Thyroid gland (tissue), 4 donors: Measurements from ENCODE around the gene MYO18B. TPM values are rescaled to one million over a fixed set of nuclear protein-coding genes. Genes with fewer than 3 reads are reported as not detected.

Source experiments
- DNase-seq, 2 donors: peaks; one replicate each; pipeline ENCODE4 v3.0.0-alpha.2; 2019
- H3K27ac ChIP-seq, 3 donors: fragments of 200-600 bp; sonication (generic); 1 replicate in 2 of 3; 2 replicates in 1 of 3; pipeline ENCODE4 v1.5.1; 2016 to 2019; ENCODE audit warnings: mild to moderate bottlenecking in 1 of 3, moderate library complexity in 1 of 3
- H3K27me3 ChIP-seq: fragments of 200-600 bp; sonication (generic); one replicate; pipeline ENCODE4 v1.5.1; 2019
- H3K36me3 ChIP-seq, 2 donors: fragments of 200-600 bp; sonication (generic); one replicate each; pipeline ENCODE4 v1.5.1; 2016 to 2019
- H3K4me1 ChIP-seq, 2 donors: fragments of 200-600 bp; sonication (generic); one replicate each; pipeline ENCODE4 v1.5.1; 2017 to 2019
- H3K4me3 ChIP-seq, 3 donors: fragments of 200-600 bp; sonication (generic); replicated peaks in 1 of 3; 1 replicate in 2 of 3; 2 replicates in 1 of 3; pipeline ENCODE4 v1.5.1; 2016; ENCODE audit warnings: mild to moderate bottlenecking in 1 of 3
- H3K9me3 ChIP-seq: fragments of 200-600 bp; sonication (generic); one replicate; pipeline ENCODE4 v1.5.1; 2017
- POLR2A ChIP-seq, 2 donors: fragments of 450-650 bp; IDR thresholded peaks; one replicate each; pipeline ENCODE4 v1.6.1; 2017; ENCODE audit warnings: antibody characterized with exemption in 2 of 2, mild to moderate bottlenecking in 2 of 2, moderate library complexity in 1 of 2
- WGBS, 2 donors: methylation state at CpG; one replicate each; pipeline ENCODE4 v1.1.5; 2017; 5-methylcytosine and 5-hydroxymethylcytosine counted together
- intact Hi-C: fragments of 100-400 bp; cut with DNase I; formaldehyde crosslinking; loops from one replicate; pipeline ENCODE4 v1.15.1; 2023
- total RNA-seq, 4 donors: library from RNA; depleted of rRNA; stranded (reverse); fragments of >200 nt; gene quantifications; one replicate each; pipeline ENCODE4 v1.2.3, GENCODE V29; 2016
- TF ChIP-seq, protein P1 (sequence below), 6 experiments: fragments of 200-600 bp in 3 of 6; fragments of 450-650 bp in 3 of 6; sonication (generic) in 3 of 6; IDR thresholded peaks; one replicate each; pipeline ENCODE4 v1.5.1; 2016 to 2019; ENCODE audit warnings: antibody characterized with exemption in 6 of 6, mild to moderate bottlenecking in 2 of 6, inconsistent platforms in 1 of 6, moderate library complexity in 1 of 6

MYO18B gene
- total RNA-seq, 4 donors from 2014 or later: 0.33 TPM; not detected in 3

DNA sequence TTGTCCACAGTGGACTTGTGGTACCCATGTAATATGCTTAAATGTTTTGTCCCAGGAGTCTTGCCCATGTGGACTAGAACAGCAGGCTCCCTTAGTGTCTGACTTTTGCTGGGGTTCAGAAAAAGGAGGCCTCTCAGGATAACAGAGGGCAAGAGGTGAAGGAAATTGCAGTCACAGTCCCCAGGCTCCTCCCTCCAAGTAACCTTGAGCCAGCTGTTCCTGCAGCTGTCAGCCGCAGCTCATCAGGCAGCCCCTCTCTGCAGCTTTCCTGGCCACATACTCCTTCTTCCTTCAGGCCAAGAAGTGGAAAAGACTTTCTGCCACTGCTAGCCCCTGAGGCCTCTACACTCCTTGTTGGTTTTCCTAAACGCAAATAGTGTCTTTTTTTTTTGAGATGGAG, 6.3 kb upstream of the MYO18B start:
- 46 to 78% methylated on average over 2 of the region's 2 CpGs for WGBS, 2 donors
- Histone ChIP-seq H3K36me3 (no peaks in the 10 kb centered on the region), H3K4me1 (no peaks in the 10 kb centered on the region), H3K9me3 (no peaks in the 10 kb centered on the region), H3K4me3 (no peak overlapping the region), H3K27ac (no peak overlapping the region), H3K27me3 (no peaks in the 10 kb centered on the region)
- no peak for DNase-seq
- no peak for TF ChIP-seq POLR2A (IDR thresholded peaks at IDR 0.05)
- TF ChIP-seq, protein P1, sequence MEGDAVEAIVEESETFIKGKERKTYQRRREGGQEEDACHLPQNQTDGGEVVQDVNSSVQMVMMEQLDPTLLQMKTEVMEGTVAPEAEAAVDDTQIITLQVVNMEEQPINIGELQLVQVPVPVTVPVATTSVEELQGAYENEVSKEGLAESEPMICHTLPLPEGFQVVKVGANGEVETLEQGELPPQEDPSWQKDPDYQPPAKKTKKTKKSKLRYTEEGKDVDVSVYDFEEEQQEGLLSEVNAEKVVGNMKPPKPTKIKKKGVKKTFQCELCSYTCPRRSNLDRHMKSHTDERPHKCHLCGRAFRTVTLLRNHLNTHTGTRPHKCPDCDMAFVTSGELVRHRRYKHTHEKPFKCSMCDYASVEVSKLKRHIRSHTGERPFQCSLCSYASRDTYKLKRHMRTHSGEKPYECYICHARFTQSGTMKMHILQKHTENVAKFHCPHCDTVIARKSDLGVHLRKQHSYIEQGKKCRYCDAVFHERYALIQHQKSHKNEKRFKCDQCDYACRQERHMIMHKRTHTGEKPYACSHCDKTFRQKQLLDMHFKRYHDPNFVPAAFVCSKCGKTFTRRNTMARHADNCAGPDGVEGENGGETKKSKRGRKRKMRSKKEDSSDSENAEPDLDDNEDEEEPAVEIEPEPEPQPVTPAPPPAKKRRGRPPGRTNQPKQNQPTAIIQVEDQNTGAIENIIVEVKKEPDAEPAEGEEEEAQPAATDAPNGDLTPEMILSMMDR (IDR thresholded peaks at IDR 0.05): no peak
- intact Hi-C loops: no loop called here

DNA sequence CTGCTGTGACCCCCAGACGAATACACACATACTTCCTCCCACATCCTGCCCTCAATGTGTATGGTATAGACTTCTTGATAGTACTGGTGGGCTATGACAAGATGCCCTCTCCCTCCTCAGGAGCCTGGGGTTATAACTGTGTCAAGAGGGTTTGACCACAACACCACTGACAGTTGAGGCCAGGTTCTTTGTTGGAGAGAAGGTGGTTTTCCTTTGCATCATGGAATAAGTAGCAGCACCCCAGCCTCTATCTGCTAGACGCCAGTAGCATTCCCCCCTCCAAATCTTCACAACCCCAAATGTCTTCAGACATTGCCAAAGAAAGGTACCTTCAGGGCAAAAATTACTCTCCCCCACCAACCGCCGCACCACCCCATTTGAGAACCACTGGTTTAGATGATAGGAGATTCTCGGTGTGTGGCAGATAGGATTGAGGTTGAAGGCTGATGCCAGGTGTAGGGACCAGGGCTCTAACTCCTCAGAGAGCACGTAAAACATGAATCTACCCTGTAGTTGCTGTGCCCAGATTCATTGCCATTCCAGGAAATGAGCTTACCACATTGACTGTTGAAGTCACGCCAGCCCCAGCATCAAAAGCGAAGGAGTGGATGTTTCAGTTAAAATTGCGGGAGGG, 5.5 kb upstream of the MYO18B start:
- H3K4me1 ChIP-seq: no peaks in the 10 kb centered on the region
- no peaks in the 10 kb centered on the region for H3K36me3 ChIP-seq
- H3K4me3 ChIP-seq: no peak overlapping the region
- no peak for DNase-seq
- no peaks in the 10 kb centered on the region for H3K9me3 ChIP-seq
- no peak for TF ChIP-seq POLR2A (IDR thresholded peaks at IDR 0.05)
- TF ChIP-seq, protein P1 (IDR thresholded peaks at IDR 0.05): no peak
- intact Hi-C loops: no loop called here
- no peaks in the 10 kb centered on the region for H3K27me3 ChIP-seq
- 76 to 85% methylated on average over 9 of the region's 9 CpGs for WGBS, 2 donors
- H3K27ac ChIP-seq: no peak overlapping the region

DNA sequence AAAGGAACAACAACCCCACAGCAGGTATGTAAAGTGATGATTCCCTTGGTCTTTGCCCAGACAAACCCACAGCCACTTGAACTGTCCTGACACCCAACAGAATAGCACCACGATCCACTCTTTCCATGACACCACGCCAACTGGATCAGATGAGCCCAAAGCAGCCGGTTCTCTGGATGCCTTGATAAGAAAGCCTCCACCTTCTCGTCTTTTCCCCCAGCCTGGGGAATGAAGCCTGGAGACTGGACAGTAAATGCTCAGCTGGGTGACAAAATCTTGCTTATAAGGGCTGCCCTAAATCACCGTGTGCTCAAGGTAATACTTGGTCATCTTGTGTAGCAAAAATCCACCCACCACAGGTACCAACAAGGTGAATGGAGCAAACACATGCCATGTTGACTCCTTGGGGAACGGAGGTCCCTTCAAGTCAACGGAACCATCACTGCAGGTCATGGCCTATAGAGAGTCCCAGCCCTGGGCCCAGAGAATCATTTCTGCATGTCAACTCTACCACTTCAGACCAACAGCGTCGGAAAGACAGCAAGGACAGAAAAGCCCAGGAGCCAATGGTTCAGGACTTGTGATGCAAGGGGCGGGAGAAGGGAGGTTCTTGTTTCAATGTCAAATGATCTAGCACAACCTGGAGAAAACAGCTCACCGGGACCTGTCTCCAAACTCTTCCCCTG, 2.2 kb upstream of the MYO18B start:
- no peak for DNase-seq
- intact Hi-C loops: no loop called here
- no peak overlapping the region for H3K27ac ChIP-seq
- no peaks in the 10 kb centered on the region for H3K36me3 ChIP-seq
- H3K9me3 ChIP-seq: no peaks in the 10 kb centered on the region
- no peak for TF ChIP-seq POLR2A (IDR thresholded peaks at IDR 0.05)
- TF ChIP-seq, protein P1 (IDR thresholded peaks at IDR 0.05): no peak
- H3K27me3 ChIP-seq: no peaks in the 10 kb centered on the region
- no peaks in the 10 kb centered on the region for H3K4me1 ChIP-seq
- 86% methylated on average over 9 to 10 of the region's 11 CpGs for WGBS, 2 donors
- H3K4me3 ChIP-seq: no peak overlapping the region

DNA sequence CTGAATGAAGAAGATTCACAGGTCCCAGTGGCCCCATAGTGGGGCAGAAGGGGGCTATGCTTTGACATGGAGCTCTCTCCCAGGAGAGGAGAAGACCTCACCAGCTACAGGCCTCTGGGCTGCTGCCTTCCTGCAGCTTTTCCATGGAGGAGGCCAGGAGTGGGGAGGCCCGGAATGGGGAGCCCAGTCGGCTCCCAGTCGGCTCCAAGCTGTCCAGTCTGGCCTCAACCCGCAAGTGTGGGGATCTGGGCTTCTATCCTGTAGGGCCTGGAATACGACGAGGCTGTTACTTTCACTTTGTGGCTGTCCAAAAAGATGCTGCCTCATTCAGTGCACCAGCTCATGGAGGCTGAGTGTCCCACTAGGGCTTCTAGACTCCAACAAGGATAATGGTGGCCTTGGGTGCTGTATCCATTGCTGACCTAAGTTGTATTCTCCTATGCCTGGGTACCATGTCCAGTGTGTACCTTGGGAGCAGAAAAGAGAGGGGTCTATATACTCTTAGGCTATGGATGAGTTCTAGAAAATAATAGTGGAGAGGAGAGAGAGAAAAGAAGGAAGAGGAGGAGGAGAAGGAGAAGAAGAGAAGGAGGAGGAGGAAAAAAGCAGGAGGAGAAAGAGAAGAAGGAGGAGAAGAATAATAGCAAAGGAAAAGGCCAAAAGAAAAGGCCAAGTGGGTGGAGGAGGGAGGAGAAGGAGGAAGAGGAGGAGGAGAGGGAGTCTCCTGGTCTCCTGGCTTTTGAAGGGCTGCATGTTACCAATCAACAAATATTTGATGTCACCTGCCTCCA, 1.1 kb downstream of the MYO18B start:
- Histone ChIP-seq H3K27ac (no peak overlapping the region), H3K36me3 (no peaks in the 10 kb centered on the region), H3K9me3 (no peaks in the 10 kb centered on the region), H3K27me3 (no peaks in the 10 kb centered on the region), H3K4me1 (no peaks in the 10 kb centered on the region), H3K4me3 (no peak overlapping the region)
- WGBS, 2 donors: 89 to 90% methylated on average over 3 to 6 of the region's 6 CpGs
- TF ChIP-seq, protein P1 (IDR thresholded peaks at IDR 0.05): no peak
- TF ChIP-seq POLR2A (IDR thresholded peaks at IDR 0.05): no peak
- intact Hi-C loops: no loop called here
- DNase-seq: no peak

DNA sequence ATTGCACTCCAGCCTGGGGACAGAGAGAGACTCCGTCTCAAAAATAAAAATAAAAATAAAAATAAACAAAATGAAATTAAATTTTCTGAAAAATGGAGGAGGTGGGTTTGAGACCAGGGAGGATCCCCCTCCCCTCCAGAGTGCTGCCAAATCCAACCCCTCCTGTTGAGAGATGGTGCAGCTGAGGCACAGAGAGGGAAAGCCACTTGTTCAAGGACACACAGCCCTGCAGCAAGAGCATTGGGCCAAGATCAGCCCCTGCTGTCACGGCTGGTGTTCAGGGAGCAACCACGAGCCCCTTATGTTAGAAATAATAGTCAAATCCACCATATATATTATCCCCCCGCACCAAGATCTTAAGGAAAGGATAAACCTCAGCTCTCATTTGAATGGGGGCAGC, 2.7 kb downstream of the MYO18B start:
- Histone ChIP-seq H3K4me1 (no peaks in the 10 kb centered on the region), H3K9me3 (no peaks in the 10 kb centered on the region), H3K27me3 (no peaks in the 10 kb centered on the region), H3K4me3 (no peak overlapping the region), H3K36me3 (no peaks in the 10 kb centered on the region), H3K27ac (no peak overlapping the region)
- intact Hi-C loops: no loop called here
- TF ChIP-seq, protein P1 (IDR thresholded peaks at IDR 0.05): no peak
- TF ChIP-seq POLR2A (IDR thresholded peaks at IDR 0.05): no peak
- no peak for DNase-seq
- WGBS, 2 donors: 83 to 91% methylated on average over 4 of the region's 4 CpGs
